ENCODE data around the gene SLC45A2. TPM values are rescaled to one million over a fixed set of nuclear protein-coding genes. Genes with fewer than 3 reads are reported as not detected.
A peak's percentile ranks its signal among the peaks of the same experiment; 100 is the strongest.

SLC45A2 gene
- total and polyA plus RNA-seq, 9 of the 15 experiments (the other 6 are each of a cell fraction or from before 2014, with no cell fraction given): 0.03 to 0.29 (median 0.14) TPM; not detected in 4

DNA sequence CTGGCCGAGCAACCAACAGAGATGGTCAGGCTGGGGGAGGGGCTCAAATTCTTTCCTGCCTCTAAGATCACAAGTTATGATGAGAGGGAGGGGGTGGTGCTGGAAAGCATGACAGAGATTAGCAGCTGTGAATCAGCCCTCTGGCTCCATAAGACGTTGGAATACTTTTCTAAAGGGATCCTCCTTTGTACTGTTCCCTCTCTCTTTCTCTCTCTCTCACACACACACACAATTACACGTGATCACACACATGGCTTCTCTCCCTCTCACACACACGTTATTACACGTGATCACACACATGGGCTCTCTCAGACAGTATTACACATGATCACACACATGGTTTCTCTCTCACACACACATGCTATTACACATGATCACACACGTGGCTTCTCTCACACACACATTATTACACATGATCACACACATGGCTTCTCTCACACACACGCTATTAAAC, at the start of gene SLC45A2 (continued):
- TF ChIP-seq ZBTB40 (IDR thresholded peaks at IDR 0.05): 0 out of 2 replicates have a peak, but pooled peaks have one; percentile 14
- no peak for TF ChIP-seq ZBTB40 (CRISPR knock-in tag; IDR thresholded peaks at IDR 0.05)
- TF ChIP-seq JUND (IDR thresholded peaks at IDR 0.05; ENCODE audit: borderline replicate concordance, low read depth, low read length): peak; percentile 11; the same call in 1 of the 2 replicates
- TF ChIP-seq JUND (tag; IDR thresholded peaks at IDR 0.05; ENCODE audit: borderline replicate concordance, low read depth, low read length): peak; percentile 32; the same call in 2 of the 3 replicates

Measured in K562 (cell line).